K562 (cell line): ENCODE data around the gene MTCL3.

Experiments used
- ATAC-seq: fragments of 200-7000 bp; cut with Tn5 transposase; 3 replicates; pipeline ENCODE4 v1.9.1; 2020; ENCODE audit warnings: moderate library complexity
- BruUV-seq: library from RNA; stranded (reverse); fragments of 400-500 nt; replicated peaks from 2 replicates; lab custom pipeline; 2021; lab: Mats Ljungman, UMichigan
- CTCF ChIA-PET: fragments of 300-600 bp; formaldehyde crosslinking; extraction: SDS; loops from one replicate; lab custom pipeline; 2021; ENCODE audit warnings: low intra/inter-chr PET ratio; lab: Yijun Ruan, JAX
- POLR2A ChIA-PET: fragments of 300-600, 350-650 bp; sonication (Branson Sonifier 250); formaldehyde crosslinking; extraction: SDS; loops from one replicate; lab custom pipeline; 2021; ENCODE audit warnings: antibody characterized with exemption, inconsistent platforms; lab: Yijun Ruan, JAX
- DNase-seq, 4 experiments: peaks; one replicate each; pipeline versions ENCODE4 v3.0.0 to v3.0.0-alpha.2; 2011 to 2018; ENCODE audit warnings: low spot score in 3 of 4, mixed read lengths in 3 of 4; ENCODE audit errors: extremely low read depth in 1 of 4
- FAIRE-seq: peaks from 2 replicates; lab custom pipeline; 2011; peaks lifted over from hg19 to GRCh38; lab: Jason Lieb, UNC
- H2AFZ ChIP-seq: 2 replicates; pipeline ENCODE4 v1.6.0; 2011; ENCODE audit warnings: low read depth, low read length, control low read depth, inconsistent platforms
- H3K27ac ChIP-seq: fragments of 200-600 bp; 3 replicates; pipeline ENCODE4 v1.8.0; 2011; ENCODE audit warnings: low read depth, mild to moderate bottlenecking, control low read depth, inconsistent platforms, low read length, moderate library complexity, mixed read lengths; ENCODE audit errors: extremely low read depth
- H3K27me3 ChIP-seq, 2 experiments: fragments of 300-600 bp in 1 of 2; 2 replicates in 1 of 2; 3 replicates in 1 of 2; pipeline versions ENCODE4 v1.6.0 to v1.8.0; 2011; ENCODE audit warnings: inconsistent platforms in 2 of 2, low read length in 2 of 2, mild to moderate bottlenecking in 1 of 2, mixed read lengths in 1 of 2, moderate library complexity in 1 of 2; ENCODE audit not compliant: control insufficient read depth in 2 of 2, insufficient read depth in 2 of 2
- H3K36me3 ChIP-seq: fragments of 300-600 bp; 3 replicates; pipeline ENCODE4 v1.8.0; 2011; ENCODE audit warnings: mild to moderate bottlenecking, low read length, inconsistent platforms; ENCODE audit not compliant: control insufficient read depth, insufficient read depth
- H3K4me1 ChIP-seq, 2 experiments: fragments of 200-600 bp in 1 of 2; replicated peaks in 1 of 2; 2 replicates in 1 of 2; 3 replicates in 1 of 2; pipeline versions ENCODE4 v1.5.1 to v1.8.0; 2011; ENCODE audit warnings: inconsistent platforms in 2 of 2, low read length in 2 of 2, mild to moderate bottlenecking in 1 of 2, mixed read lengths in 1 of 2, moderate library complexity in 1 of 2; ENCODE audit not compliant: control insufficient read depth in 2 of 2, insufficient read depth in 2 of 2
- H3K4me2 ChIP-seq: 2 replicates; pipeline ENCODE4 v1.6.1; 2011; ENCODE audit warnings: low read length, control low read depth, inconsistent platforms, mixed read lengths; ENCODE audit not compliant: insufficient read depth
- H3K4me3 ChIP-seq: fragments of 200-600 bp; sonication (generic), shearing (Covaris generic); 2 replicates; pipeline ENCODE4 v1.5.1; 2016; ENCODE audit warnings: control low read depth, inconsistent platforms
- H3K79me2 ChIP-seq: fragments of 200-600 bp; 3 replicates; pipeline ENCODE4 v1.8.0; 2011; ENCODE audit warnings: low read length, inconsistent platforms; ENCODE audit not compliant: control insufficient read depth, insufficient read depth
- H3K9ac ChIP-seq, 2 experiments: 2 replicates each; pipeline versions ENCODE4 v1.6.0 to v1.6.1; 2011; ENCODE audit warnings: low read depth in 2 of 2, low read length in 2 of 2, control low read depth in 1 of 2, inconsistent platforms in 1 of 2, mild to moderate bottlenecking in 1 of 2, mixed read lengths in 1 of 2; ENCODE audit not compliant: insufficient read depth in 1 of 2
- H3K9me1 ChIP-seq: one replicate; pipeline ENCODE4 v1.6.0; 2011; ENCODE audit warnings: inconsistent platforms, mild to moderate bottlenecking, low read length, moderate library complexity; ENCODE audit not compliant: control insufficient read depth, insufficient read depth
- H3K9me3 ChIP-seq: replicated peaks from 2 replicates; pipeline ENCODE4 v1.5.1; 2011; ENCODE audit warnings: low read depth, low read length, inconsistent platforms; ENCODE audit not compliant: control insufficient read depth, insufficient read depth
- H4K20me1 ChIP-seq: replicated peaks from 2 replicates; pipeline ENCODE4 v1.6.1; 2011; ENCODE audit warnings: low read length, inconsistent platforms, mixed read lengths; ENCODE audit not compliant: control insufficient read depth, insufficient read depth
- BRF2 ChIP-seq: IDR thresholded peaks from 3 replicates; pipeline ENCODE4 v1.6.1; 2011; ENCODE audit warnings: borderline replicate concordance, mild to moderate bottlenecking; ENCODE audit not compliant: insufficient read length, insufficient read depth
- OTX1 ChIP-seq: fragments of 450-650 bp; formaldehyde crosslinking; IDR thresholded peaks from 2 replicates; pipeline ENCODE4 v1.4.0; 2022; ENCODE audit warnings: mild to moderate bottlenecking
- PRDM10 ChIP-seq: fragments of 450-650 bp; IDR thresholded peaks from 2 replicates; pipeline ENCODE4 v1.6.1; 2018; ENCODE audit not compliant: partially characterized antibody
- RBM22 ChIP-seq: fragments of 200-400 bp; formaldehyde crosslinking; IDR thresholded peaks from 2 replicates; pipeline ENCODE4 v1.6.1; 2018; ENCODE audit warnings: low read length, low read depth; ENCODE audit not compliant: poor library complexity, severe bottlenecking
- SRF ChIP-seq, 2 experiments: fragments of 250-450, 450-650 bp in 1 of 2; sonication (Bioruptor Pico) in 1 of 2; sonication (generic) in 1 of 2; formaldehyde crosslinking; IDR thresholded peaks; 2 replicates each; pipeline versions ENCODE4 v1.5.0 to v1.5.1; 2020 to 2022; ENCODE audit warnings: mild to moderate bottlenecking in 1 of 2, missing genetic modification reagents in 1 of 2
- TARDBP ChIP-seq: fragments of 450-650 bp; IDR thresholded peaks from 2 replicates; pipeline ENCODE4 v1.6.1; 2016
- ZBTB8A ChIP-seq: fragments of 450-650 bp; IDR thresholded peaks from 2 replicates; pipeline ENCODE4 v1.6.1; 2018; ENCODE audit warnings: mild to moderate bottlenecking, moderate library complexity; ENCODE audit not compliant: partially characterized antibody
- ZBTB9 ChIP-seq: fragments of 450-650 bp; formaldehyde crosslinking; IDR thresholded peaks from 2 replicates; pipeline ENCODE4 v1.4.0; 2020; ENCODE audit warnings: mild to moderate bottlenecking, moderate library complexity
- ZFPM2 ChIP-seq: fragments of 250-450 bp; sonication (Bioruptor Pico); IDR thresholded peaks from 2 replicates; pipeline ENCODE4 v1.5.1; 2022; ENCODE audit warnings: mild to moderate bottlenecking
- ZNF277 ChIP-seq: fragments of 250-450 bp; sonication (Bioruptor Pico); IDR thresholded peaks from 2 replicates; pipeline ENCODE4 v1.8.0; 2022; ENCODE audit warnings: inconsistent platforms, mild to moderate bottlenecking, moderate library complexity, borderline replicate concordance
- WGBS: fragments of 100-300 bp; shearing (Covaris generic); methylation state at CpG from one replicate; pipeline ENCODE4 v1.1.6; 2016; ENCODE audit warnings: low coverage, mixed read lengths; ENCODE audit not compliant: insufficient coverage; ENCODE audit errors: missing lambda C conversion rate; 5-methylcytosine and 5-hydroxymethylcytosine counted together
- in situ Hi-C: fragments of 300-500 bp; cut with MboI; formaldehyde crosslinking; loops from 4 replicates; pipeline ENCODE4 v1.15.0; 2018; ENCODE audit warnings: inconsistent platforms, mixed read lengths
- intact Hi-C: fragments of 100-400 bp; cut with micrococcal nuclease; formaldehyde crosslinking; loops from 2 replicates; pipeline ENCODE4 v1.14.2; 2022

MTCL3 gene

GRCh38 chr6:127515794-127516661, 3.1 kb downstream of the MTCL3 start (continued):
- TF ChIP-seq PRDM10, result no peak
- no peak for TF ChIP-seq OTX1 (CRISPR knock-in tag)

- no peak overlapping the region; the same call in 1 of the 2 replicates for H3K4me2 ChIP-seq
- peaks cover 0 to 13% of the 10 kb centered on the region in 2 experiments; a peak in 2 of 5 replicates for H3K27me3 ChIP-seq
- in situ Hi-C loops (no loop called here), intact Hi-C loops (no loop called here)
- no peaks in the 10 kb centered on the region for H3K36me3 ChIP-seq
- no TSS peak for BruUV-seq
- H2AFZ ChIP-seq, result no peak overlapping the region
- no peak for ATAC-seq
- no peak overlapping the region for H3K9ac ChIP-seq
- POLR2A ChIA-PET, result interaction anchor here (0.6 kb wide), 1 partner anchor 324 kb away, joined by 3 read pairs; no protein-coding TSS in a partner anchor
- 6% methylated on average over 19 of the region's 38 CpGs for WGBS
- H3K4me1 ChIP-seq, result peaks cover 0 to 14% of the 10 kb centered on the region in 2 experiments; a peak in 2 of 5 replicates
- H3K79me2 ChIP-seq, result no peaks in the 10 kb centered on the region
- no peaks in the 10 kb centered on the region for H4K20me1 ChIP-seq
- DNase-seq, result no peak
- no peaks in the 10 kb centered on the region for H3K9me3 ChIP-seq
- no peak overlapping the region for H3K4me3 ChIP-seq
- no peak for FAIRE-seq
- peaks cover 2% of the 10 kb centered on the region for H3K9me1 ChIP-seq
- no peak overlapping the region for H3K27ac ChIP-seq
- CTCF ChIA-PET, result no interaction called here
- no peak for TF ChIP-seq ZBTB8A
- no peak for TF ChIP-seq SRF (CRISPR knock-in tag; IDR thresholded peaks at IDR 0.05)
- TF ChIP-seq RBM22, result no peak
- no peak for TF ChIP-seq TARDBP
- no peak for TF ChIP-seq ZNF277 (CRISPR knock-in tag)
- no peak for TF ChIP-seq ZBTB9 (CRISPR knock-in tag)
- TF ChIP-seq BRF2, result no peak
- TF ChIP-seq ZFPM2 (CRISPR knock-in tag), result no peak
Measured at GRCh38 chr6:127515234-127515793, 3.8 kb downstream of the MTCL3 start.
